ENCODE data around the gene SAMD4A.

Gene SAMD4A

GRCh38 chr14:54838931-54839512, 272.1 kb downstream of the SAMD4A start:
- peak overlapping the region in 1 of 2 donors; percentile 24 for H3K27ac ChIP-seq
- TF ChIP-seq CTCF (IDR thresholded peaks at IDR 0.05), result no peak

DNA sequence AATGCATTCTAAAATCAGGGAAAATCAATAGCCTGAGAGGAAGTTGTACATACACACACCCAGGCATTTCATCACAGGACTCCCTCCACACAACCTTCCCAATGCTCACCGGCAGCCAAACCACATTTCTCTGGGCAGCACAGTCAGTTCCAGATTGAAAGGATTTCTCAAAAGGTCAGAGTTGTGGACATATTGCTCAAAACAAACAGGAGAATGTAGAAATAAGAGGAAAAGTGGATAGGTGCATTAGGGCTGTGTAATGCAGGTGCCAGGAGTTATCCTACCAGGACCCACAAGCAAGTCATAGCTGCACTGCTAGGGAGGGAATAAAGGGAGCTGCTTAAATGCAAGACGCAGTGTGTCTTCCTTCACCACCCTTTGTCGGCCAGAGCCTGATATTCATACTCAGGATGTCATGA, 272.8 kb downstream of the SAMD4A start:
- peak; percentile 79 for DNase-seq (ENCODE audit: low spot score)
- no peak for TF ChIP-seq CTCF (IDR thresholded peaks at IDR 0.05)
- Histone ChIP-seq H3K4me3 (no peak overlapping the region), H3K27ac (peak overlapping the region; percentile 27 to 74)

More at GRCh38 chr14:54838931-54839512, 272.1 kb downstream of the SAMD4A start:
- no peak overlapping the region for H3K4me3 ChIP-seq
- no peak for DNase-seq (ENCODE audit: low spot score)

DNA sequence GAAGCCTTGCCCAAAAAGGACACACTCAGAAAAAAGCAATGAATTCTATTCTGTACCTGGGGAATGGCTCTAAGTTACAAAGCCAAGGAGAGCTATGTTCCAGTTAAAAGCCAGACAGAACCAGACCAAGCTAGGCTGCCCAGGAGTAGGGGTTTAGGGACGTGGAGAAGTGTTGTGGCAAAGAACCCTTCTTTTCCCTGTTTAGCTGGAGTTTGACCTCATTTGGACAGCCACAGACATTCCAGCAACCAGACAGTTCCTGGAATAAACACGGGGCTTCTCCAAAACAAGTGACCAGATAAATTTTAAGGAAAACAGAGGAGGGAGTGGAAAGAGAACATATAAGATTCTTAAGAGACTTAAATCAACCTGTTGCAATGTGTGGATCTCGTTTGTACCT, 273.4 kb downstream of the SAMD4A start:
- DNase-seq (ENCODE audit: low spot score), result no peak
- Histone ChIP-seq H3K4me3 (no peak overlapping the region), H3K27ac (peak overlapping the region; percentile 27 to 74)
- TF ChIP-seq CTCF (IDR thresholded peaks at IDR 0.05), result no peak

GRCh38 chr14:54840798-54841197, 273.9 kb downstream of the SAMD4A start:
- Histone ChIP-seq H3K4me3 (no peak overlapping the region), H3K27ac (peak overlapping the region in 1 of 2 donors; percentile 74)
- DNase-seq (ENCODE audit: low spot score), result no peak
- no peak for TF ChIP-seq CTCF (IDR thresholded peaks at IDR 0.05)

Measured in coronary artery (tissue), 2 donors.